GM18867 (cell line): Measurements from ENCODE around the gene TKTL2.

Experiments used
- ATAC-seq: cut with Tn5 transposase; IDR thresholded peaks from one replicate; pipeline ENCODE4 v1.9.1; 2021; ENCODE audit warnings: mild to moderate bottlenecking, moderate library complexity; ENCODE audit not compliant: unreplicated experiment

TKTL2 gene

GRCh38 chr4:163473576-163473975 is at the start of gene TKTL2:
TSS of gene TKTL2 (minus strand) at chr4:163473754. CDS start at chr4:163473734, 20 bp downstream.
- no peak for ATAC-seq

- ATAC-seq: no peak
Observed at GRCh38 chr4:163515198-163515597, 41.6 kb upstream of the TKTL2 start.

- ATAC-seq: no peak
Observed at GRCh38 chr4:163505374-163505773, 31.8 kb upstream of the TKTL2 start.

- ATAC-seq: no peak
Observed at GRCh38 chr4:163500586-163500985, 27.0 kb upstream of the TKTL2 start.

GRCh38 chr4:163495900-163496299 is 22.3 kb upstream of the TKTL2 start:
- ATAC-seq: peak; percentile 22

GRCh38 chr4:163494360-163495241 is 21.0 kb upstream of the TKTL2 start, which contains the start of gene TMA16:
TSS of gene TMA16 (plus strand) at chr4:163494690. CDS start at chr4:163494802, 112 bp downstream.
- ATAC-seq: peak; percentile 87

- peak; percentile 33 for ATAC-seq
Observed at GRCh38 chr4:163493643-163494359, 20.2 kb upstream of the TKTL2 start.

- ATAC-seq: no peak
Observed at GRCh38 chr4:163492951-163493504, 19.5 kb upstream of the TKTL2 start.

- no peak for ATAC-seq
Observed at GRCh38 chr4:163489929-163490328, 16.4 kb upstream of the TKTL2 start.

GRCh38 chr4:163486321-163486720 is 12.8 kb upstream of the TKTL2 start:
- ATAC-seq: no peak

- ATAC-seq: no peak
Observed at GRCh38 chr4:163485589-163485988, 12.0 kb upstream of the TKTL2 start.

GRCh38 chr4:163484906-163485305 is 11.4 kb upstream of the TKTL2 start:
- ATAC-seq: peak; percentile 38

GRCh38 chr4:163482190-163482589 is 8.6 kb upstream of the TKTL2 start:
- peak; percentile 86 for ATAC-seq

GRCh38 chr4:163476761-163477438 is 3.3 kb upstream of the TKTL2 start:
- ATAC-seq: no peak

- ATAC-seq: no peak
Observed at GRCh38 chr4:163474027-163474426, 473 bp upstream of the TKTL2 start.

- no peak for ATAC-seq
Observed at GRCh38 chr4:163473130-163473529, 424 bp downstream of the TKTL2 start.

GRCh38 chr4:163470391-163470790 is 3.2 kb downstream of the TKTL2 start:
- no peak for ATAC-seq

GRCh38 chr4:163467082-163467770 is 6.3 kb downstream of the TKTL2 start:
- no peak for ATAC-seq

- no peak for ATAC-seq
Observed at GRCh38 chr4:163462556-163462955, 11.0 kb downstream of the TKTL2 start.

GRCh38 chr4:163448540-163449203 is 24.9 kb downstream of the TKTL2 start:
- ATAC-seq: no peak
